Naive thymus-derived CD8-positive, alpha-beta T cell (primary cell): ENCODE data around the gene TMTC4. TPM values are rescaled to one million over a fixed set of nuclear protein-coding genes. Genes with fewer than 3 reads are reported as not detected.

ENCODE experiments used
- ATAC-seq, 2 donors: fragments of 150-1000 bp; cut with Tn5 transposase in 1 of 2; sonication (Bioruptor Pico), chemical (Tn5 transposase) in 1 of 2; 1 replicate in 1 of 2; 2 replicates in 1 of 2; pipeline ENCODE4 v1.10.0; 2021; ENCODE audit warnings: mild to moderate bottlenecking in 2 of 2, moderate library complexity in 2 of 2
- POLR2A ChIA-PET: fragments of 350-600 bp; sonication (Branson Sonifier 250); formaldehyde crosslinking; loops from one replicate; lab custom pipeline; 2021; ENCODE audit warnings: antibody characterized with exemption; lab: Charles Lee
- DNase-seq, 10 donors: peaks; one replicate each; pipeline versions ENCODE4 v3.0.0 to v3.0.0-alpha.2; 2020 to 2022
- H3K27ac Mint-ChIP-seq, 10 donors: one replicate each; pipeline ENCODE4 v1.8.0; 2020 to 2022; ENCODE audit warnings: mild to moderate bottlenecking in 10 of 10, mixed read lengths in 10 of 10, moderate library complexity in 4 of 10, inconsistent platforms in 1 of 10
- H3K27me3 Mint-ChIP-seq, 5 donors: one replicate each; pipeline ENCODE4 v1.8.0; 2021 to 2022; ENCODE audit warnings: mixed read lengths in 5 of 5
- H3K36me3 Mint-ChIP-seq, 3 donors: one replicate each; pipeline ENCODE4 v1.8.0; 2020 to 2022; ENCODE audit warnings: mixed read lengths in 3 of 3, mild to moderate bottlenecking in 2 of 3, inconsistent platforms in 1 of 3
- H3K4me1 Mint-ChIP-seq, 4 donors: one replicate each; pipeline ENCODE4 v1.8.0; 2021 to 2022; ENCODE audit warnings: mixed read lengths in 4 of 4
- H3K4me3 Mint-ChIP-seq, 10 donors: one replicate each; pipeline ENCODE4 v1.8.0; 2020 to 2022; ENCODE audit warnings: mild to moderate bottlenecking in 10 of 10, mixed read lengths in 10 of 10, moderate library complexity in 6 of 10, inconsistent platforms in 1 of 10
- H3K9me3 Mint-ChIP-seq, 9 donors: one replicate each; pipeline ENCODE4 v1.8.0; 2020 to 2022; ENCODE audit warnings: mixed read lengths in 9 of 9, mild to moderate bottlenecking in 3 of 9, inconsistent platforms in 1 of 9, moderate library complexity in 1 of 9
- polyA plus RNA-seq, 3 donors: library from polyadenylated mRNA; unstranded; fragments of 300-500 nt; fragmentation: Illumina TruSeq; gene quantifications; one replicate each; pipeline ENCODE4 v1.2.3, GENCODE V29; 2021
- total RNA-seq, 8 experiments: library from RNA in 2 of 8; stranded (reverse) in 2 of 8; gene quantifications; one replicate each; pipeline ENCODE4 v1.2.3 and lab custom pipeline; 2021 to 2026

TMTC4 gene
- total and polyA plus RNA-seq, 5 experiments from 2014 or later: 1.4 to 32.6 (median 2.5) TPM

DNA sequence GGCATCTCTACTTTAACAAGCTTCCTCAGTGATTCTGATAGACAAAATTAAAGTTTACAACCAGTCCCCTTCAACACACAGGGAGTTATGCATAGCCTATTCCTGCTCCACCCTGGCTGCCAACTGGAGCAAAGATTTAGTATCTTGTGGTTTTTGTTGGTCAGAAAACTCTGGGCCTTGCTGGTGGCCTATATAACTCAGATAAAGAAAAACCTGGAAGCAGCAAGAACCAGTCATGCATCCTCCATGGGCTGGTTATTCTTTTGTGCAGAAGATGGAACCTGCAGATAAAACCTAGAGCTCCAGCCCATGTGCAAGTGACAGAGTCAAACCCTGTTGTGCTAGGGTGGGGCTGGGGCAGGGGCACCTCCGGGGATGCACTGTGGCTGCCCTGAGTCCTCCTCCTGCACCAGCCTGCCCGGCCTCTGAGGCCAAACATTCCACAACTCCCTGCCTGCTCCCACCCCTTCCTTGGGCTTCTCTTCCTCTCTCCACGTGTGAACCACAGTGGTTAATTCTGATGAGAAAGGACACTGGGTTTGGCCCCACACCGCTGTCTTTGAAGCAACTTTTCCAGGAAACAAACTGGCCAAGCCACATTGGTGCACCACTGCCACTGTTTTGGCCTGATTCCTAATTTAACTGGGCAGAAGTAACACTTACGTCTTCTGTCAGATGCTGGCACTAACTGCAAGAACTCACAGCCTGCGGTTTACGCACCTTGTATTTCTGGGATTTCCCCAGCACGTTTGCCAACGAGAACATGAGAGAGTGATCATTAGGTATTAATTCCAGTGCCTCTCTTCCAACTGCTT is 62.7 kb downstream of the TMTC4 start:
- H3K9me3 Mint-ChIP-seq: peaks cover 0 to 2% (median 0%) of the 10 kb centered on the region in 9 donors
- DNase-seq: no peak
- H3K27ac Mint-ChIP-seq: no peak overlapping the region
- no peak for ATAC-seq
- POLR2A ChIA-PET: no interaction called here
- no peaks in the 10 kb centered on the region for H3K27me3 Mint-ChIP-seq
- H3K4me3 Mint-ChIP-seq: peak overlapping the region in 1 of 10 donors; percentile 27
- H3K4me1 Mint-ChIP-seq: peaks cover 0 to 51% (median 9%) of the 10 kb centered on the region in 4 donors
- peaks cover 6 to 36% (median 24%) of the 10 kb centered on the region in 3 donors for H3K36me3 Mint-ChIP-seq

DNA sequence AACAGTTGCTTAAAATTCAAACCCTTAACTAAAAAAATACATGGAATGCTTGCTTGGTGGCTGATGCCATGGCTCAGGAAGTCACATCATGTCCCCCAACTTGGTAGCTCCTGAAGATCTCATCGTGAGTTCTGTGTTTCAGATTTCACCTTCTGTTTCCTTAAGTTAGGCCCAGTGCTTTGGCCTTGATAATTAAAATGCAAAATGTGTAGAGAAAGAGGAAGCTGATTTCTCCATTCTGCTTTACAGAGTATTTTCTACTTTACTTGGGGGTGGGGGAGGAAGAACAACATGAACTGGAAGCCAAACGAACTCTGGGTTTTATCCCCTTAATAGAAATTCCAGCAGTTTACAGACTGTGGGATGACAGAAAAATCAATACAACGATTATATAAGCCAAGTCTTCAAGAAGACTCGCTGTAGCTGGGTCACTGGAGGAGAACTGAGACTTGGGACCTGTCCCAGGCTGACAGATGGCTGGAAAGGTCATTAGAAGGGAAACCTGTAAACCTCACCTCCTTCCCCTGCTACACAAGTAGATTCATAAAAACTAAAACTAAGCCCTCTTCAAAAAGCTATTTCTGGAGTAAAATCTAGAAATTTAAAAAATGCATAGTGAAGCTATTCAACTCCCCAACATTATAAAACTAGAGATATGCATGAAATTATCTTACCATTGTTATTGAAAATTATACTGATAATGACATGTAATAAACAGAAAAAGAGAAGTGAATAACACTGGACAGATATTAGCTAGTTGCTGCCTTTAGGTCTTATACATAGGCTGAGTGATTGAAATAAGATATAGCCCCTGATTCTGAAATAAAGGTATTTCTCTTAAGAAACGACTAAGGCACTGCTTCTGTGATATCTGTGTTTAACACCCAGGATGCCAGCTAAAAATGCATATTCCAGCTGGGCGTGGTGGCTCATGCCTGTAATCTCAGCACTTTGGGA is 63.9 kb downstream of the TMTC4 start:
- H3K4me3 Mint-ChIP-seq: no peak overlapping the region
- ATAC-seq (no peak), DNase-seq (no peak)
- POLR2A ChIA-PET: no interaction called here
- no peaks in the 10 kb centered on the region for H3K27me3 Mint-ChIP-seq
- H3K4me1 Mint-ChIP-seq: peaks cover 0 to 48% (median 9%) of the 10 kb centered on the region in 4 donors
- no peaks in the 10 kb centered on the region for H3K9me3 Mint-ChIP-seq
- H3K27ac Mint-ChIP-seq: peak overlapping the region in 4 of 10 donors; percentile 19 to 37 (median 28)
- H3K36me3 Mint-ChIP-seq: peaks cover 6 to 43% (median 23%) of the 10 kb centered on the region in 3 donors

DNA sequence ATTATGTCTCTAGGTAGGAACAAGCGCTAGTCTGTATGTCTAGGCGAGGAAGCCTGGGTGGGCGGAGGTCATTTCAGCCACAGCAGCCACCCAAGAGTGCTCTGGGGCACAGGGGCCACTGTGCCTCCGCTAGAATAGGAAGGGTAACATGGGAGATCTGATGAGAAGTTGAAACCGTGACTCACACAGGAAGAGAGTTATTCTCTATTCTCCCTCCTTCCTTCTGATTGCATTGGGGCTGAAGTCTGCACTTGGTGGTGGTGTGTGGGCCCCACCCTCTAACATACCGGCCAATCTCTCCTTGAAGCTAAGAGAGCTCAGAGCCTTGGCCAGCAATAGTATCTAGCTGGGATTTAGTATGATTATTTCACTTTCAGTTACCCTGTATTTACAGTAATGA is 65.7 kb downstream of the TMTC4 start:
- peaks cover 0 to 48% (median 9%) of the 10 kb centered on the region in 4 donors for H3K4me1 Mint-ChIP-seq
- DNase-seq: no peak
- no peaks in the 10 kb centered on the region for H3K9me3 Mint-ChIP-seq
- peaks cover 6 to 53% (median 23%) of the 10 kb centered on the region in 3 donors for H3K36me3 Mint-ChIP-seq
- peak overlapping the region in 5 of 10 donors; percentile 24 to 90 (median 51) for H3K27ac Mint-ChIP-seq
- no peak for ATAC-seq
- H3K4me3 Mint-ChIP-seq: peak overlapping the region in 1 of 10 donors; percentile 57
- H3K27me3 Mint-ChIP-seq: no peaks in the 10 kb centered on the region
- POLR2A ChIA-PET: no interaction called here

DNA sequence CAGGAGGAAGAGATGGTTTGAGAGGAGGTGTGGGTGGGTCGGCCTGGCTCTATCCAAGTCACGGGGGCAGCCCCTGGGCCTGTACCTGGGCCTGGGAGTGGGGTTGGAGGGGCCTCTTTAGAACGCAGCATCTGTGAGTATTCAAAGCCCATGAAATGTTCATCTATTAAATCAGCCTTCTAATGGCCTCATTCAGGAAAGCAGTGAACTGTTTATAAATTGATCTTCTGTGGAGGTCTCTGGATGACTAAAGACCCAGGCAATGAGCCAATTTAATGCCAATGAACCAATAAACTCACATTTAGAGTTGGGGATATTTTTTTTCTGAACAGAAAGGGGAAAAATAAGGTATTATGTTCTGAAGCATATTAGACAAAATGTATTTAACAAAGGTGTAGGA is 66.1 kb downstream of the TMTC4 start:
- no peak for ATAC-seq
- peaks cover 0 to 48% (median 9%) of the 10 kb centered on the region in 4 donors for H3K4me1 Mint-ChIP-seq
- H3K4me3 Mint-ChIP-seq: no peak overlapping the region
- H3K9me3 Mint-ChIP-seq: no peaks in the 10 kb centered on the region
- H3K27ac Mint-ChIP-seq: peak overlapping the region in 6 of 10 donors; percentile 1 to 90 (median 38)
- no peaks in the 10 kb centered on the region for H3K27me3 Mint-ChIP-seq
- peaks cover 6 to 57% (median 26%) of the 10 kb centered on the region in 3 donors for H3K36me3 Mint-ChIP-seq
- DNase-seq: no peak
- POLR2A ChIA-PET: no interaction called here

DNA sequence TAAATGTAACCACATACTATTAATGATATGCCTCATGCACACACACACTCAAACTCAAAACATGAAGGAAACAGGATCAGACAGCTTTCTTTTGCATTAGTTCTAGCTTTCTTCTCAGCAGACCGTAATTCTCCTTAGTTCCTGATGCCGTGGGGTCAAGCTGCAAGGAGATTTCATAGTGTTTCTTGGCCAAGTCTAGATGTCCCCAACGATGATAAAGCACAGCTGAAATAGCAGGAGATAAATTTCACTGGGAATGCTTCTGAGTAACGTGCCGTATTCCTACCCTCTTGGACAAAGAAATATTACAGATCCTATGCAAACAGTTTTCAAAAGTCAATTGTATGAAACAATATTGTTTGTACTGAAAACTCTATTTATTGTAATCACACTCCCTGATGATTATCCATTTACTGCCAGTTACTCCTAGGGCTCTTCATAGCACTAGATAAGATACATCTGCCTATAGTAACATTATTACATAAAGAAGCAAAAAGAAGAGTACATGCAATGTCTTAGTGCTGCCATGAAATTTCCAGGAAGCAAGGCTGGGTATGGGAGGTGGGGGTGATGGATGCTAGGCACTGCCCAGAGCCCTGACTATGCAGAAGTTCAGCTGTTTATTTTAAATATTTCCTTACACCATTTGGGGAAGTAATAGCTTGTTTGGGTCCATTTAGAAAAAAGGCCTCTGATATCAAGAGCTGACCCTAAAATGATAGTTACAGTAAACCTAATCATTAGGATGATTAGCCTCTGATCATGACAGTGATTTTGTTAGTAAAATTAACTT is 69.5 kb downstream of the TMTC4 start:
- POLR2A ChIA-PET: no interaction called here
- H3K36me3 Mint-ChIP-seq: peaks cover 0 to 35% (median 13%) of the 10 kb centered on the region in 3 donors
- no peak for DNase-seq

DNA sequence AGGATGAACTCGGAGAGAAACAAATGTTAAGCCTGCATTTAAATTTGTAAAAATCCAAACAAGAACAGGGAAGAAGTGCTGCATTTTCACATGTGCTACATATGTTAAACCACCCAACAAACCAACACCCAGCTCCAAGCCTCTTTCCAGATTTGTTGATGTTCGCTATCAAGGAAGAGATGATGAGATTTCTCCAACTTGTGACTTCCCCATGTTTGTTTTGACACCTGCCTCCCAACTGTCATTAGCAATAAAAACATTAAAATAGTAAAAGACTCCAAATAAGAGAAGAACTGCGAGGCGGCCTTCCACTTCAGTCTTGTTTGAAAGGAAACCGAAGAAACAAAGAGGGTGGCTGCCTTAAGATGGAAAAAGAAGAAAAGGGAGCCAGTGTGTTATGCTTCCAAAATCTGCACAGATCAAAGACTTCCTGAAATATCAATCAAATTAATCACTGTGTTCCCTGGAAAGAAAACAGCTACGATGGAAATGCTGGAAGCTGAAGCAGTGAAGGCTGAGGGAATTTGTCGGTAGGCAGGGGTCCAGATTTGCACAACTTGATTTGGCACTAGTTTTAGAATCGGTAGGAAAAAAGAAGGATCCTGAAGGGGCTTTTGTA is 72.0 kb downstream of the TMTC4 start:
- Mint-ChIP-seq H3K4me1 (peaks cover 0 to 2% (median under 1%) of the 10 kb centered on the region in 4 donors), H3K27ac (peak overlapping the region in 1 of 10 donors; percentile 29), H3K4me3 (no peak overlapping the region), H3K9me3 (no peaks in the 10 kb centered on the region), H3K27me3 (no peaks in the 10 kb centered on the region), H3K36me3 (peaks cover 0 to 26% (median 6%) of the 10 kb centered on the region in 3 donors)
- POLR2A ChIA-PET: no interaction called here
- no peak for ATAC-seq
- no peak for DNase-seq

More for the DNA sequence above, 69.5 kb downstream of the TMTC4 start:
- H3K4me3 Mint-ChIP-seq: no peak overlapping the region
- H3K27me3 Mint-ChIP-seq: no peaks in the 10 kb centered on the region
- no peak for ATAC-seq
- no peaks in the 10 kb centered on the region for H3K9me3 Mint-ChIP-seq
- H3K4me1 Mint-ChIP-seq: peaks cover 2 to 25% (median 6%) of the 10 kb centered on the region in 4 donors
- H3K27ac Mint-ChIP-seq: no peak overlapping the region

DNA sequence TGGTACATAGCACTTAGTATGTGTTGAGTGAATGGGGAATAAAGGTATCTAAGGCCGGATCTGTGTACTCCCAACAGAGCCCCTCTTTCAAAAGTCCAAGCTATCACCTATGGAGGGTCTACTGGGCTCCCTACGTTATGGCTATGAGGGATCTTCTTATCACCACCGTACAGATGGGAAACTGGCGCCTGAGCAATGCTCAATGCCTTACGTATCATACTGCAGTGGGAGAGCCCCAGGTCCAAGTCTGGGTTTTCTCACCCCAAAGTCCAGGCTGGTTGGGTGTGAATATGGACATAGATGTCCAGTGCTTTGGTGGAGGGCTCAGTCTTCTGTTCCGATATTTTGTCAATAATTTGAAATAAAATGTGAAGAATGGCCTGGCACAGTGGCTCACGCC is 72.9 kb downstream of the TMTC4 start:
- POLR2A ChIA-PET: no interaction called here
- H3K4me3 Mint-ChIP-seq: no peak overlapping the region
- peaks cover 0 to 22% (median 3%) of the 10 kb centered on the region in 3 donors for H3K36me3 Mint-ChIP-seq
- no peaks in the 10 kb centered on the region for H3K9me3 Mint-ChIP-seq
- ATAC-seq (no peak), DNase-seq (no peak)
- peaks cover 0 to 2% (median 0%) of the 10 kb centered on the region in 4 donors for H3K4me1 Mint-ChIP-seq
- no peaks in the 10 kb centered on the region for H3K27me3 Mint-ChIP-seq
- peak overlapping the region in 1 of 10 donors; percentile 42 for H3K27ac Mint-ChIP-seq

DNA sequence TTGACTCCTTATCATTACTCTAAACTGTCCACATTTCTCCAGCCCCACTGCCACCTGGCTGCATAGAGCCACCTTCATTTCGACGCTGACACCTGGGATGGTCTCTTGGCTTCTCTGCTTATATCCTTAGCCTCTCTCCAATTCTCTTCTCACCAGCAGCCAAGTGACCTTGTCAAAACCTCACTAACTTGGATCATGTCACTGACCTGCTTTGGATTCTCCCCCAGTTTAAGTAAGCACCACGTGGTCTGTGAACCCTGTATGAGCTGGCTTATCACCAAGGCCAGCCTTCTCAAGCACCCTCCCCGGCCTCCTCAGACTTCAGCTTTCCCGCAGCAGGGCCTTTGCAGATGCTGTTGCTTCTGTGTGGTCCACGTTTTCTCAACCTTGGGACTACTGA is 73.7 kb downstream of the TMTC4 start:
- H3K27ac Mint-ChIP-seq: peak overlapping the region in 1 of 10 donors; percentile 42
- H3K4me3 Mint-ChIP-seq: no peak overlapping the region
- H3K36me3 Mint-ChIP-seq: peaks cover 0 to 16% (median 3%) of the 10 kb centered on the region in 3 donors
- no peaks in the 10 kb centered on the region for H3K9me3 Mint-ChIP-seq
- no peaks in the 10 kb centered on the region for H3K27me3 Mint-ChIP-seq
- peaks cover 0 to 2% (median 0%) of the 10 kb centered on the region in 4 donors for H3K4me1 Mint-ChIP-seq
- POLR2A ChIA-PET: no interaction called here
- DNase-seq: no peak
- ATAC-seq: no peak

DNA sequence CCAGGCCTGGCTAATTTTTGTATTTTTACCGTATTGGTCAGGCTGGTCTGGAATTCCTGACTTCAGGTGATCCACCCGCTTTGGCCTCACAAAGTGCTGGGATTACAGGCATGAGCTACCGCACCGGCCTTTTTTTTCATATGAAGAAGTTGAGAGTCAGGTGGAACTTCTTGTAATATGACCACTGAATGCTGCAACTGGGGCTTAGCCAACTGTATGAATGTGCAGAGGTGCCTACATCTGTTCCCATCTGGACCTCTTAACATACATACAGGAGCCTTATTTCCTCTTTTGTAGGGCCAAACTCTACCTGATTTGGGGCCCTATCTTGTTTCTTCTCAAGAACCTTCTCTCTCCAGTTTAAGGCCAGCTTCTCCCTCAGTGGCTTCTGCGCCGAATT is 74.1 kb downstream of the TMTC4 start:
- DNase-seq (no peak), ATAC-seq (no peak)
- POLR2A ChIA-PET: no interaction called here
- Mint-ChIP-seq H3K27ac (no peak overlapping the region), H3K9me3 (no peaks in the 10 kb centered on the region), H3K4me3 (no peak overlapping the region), H3K36me3 (peaks cover 0 to 13% (median 3%) of the 10 kb centered on the region in 3 donors), H3K27me3 (no peaks in the 10 kb centered on the region), H3K4me1 (peaks cover 0 to 2% (median 0%) of the 10 kb centered on the region in 4 donors)

DNA sequence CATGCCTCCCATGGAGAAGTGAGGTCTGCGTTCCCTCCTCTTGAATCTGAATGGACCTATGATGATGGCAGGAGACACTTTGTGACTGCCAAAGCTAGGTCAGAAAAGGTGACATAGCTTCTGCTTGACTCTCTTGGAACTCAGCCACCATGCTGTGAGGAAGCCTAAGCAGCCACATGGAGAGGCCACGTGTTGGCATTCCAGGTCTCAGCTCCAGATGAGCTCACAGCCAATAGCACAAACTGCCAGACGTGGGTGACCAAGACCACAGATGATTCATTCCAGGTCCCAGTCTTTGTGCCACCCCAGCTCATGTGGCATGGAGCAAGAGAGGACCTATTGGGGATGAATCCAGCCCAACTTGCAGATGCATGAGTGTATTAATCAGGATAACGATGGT is 77.3 kb downstream of the TMTC4 start:
- Mint-ChIP-seq H3K9me3 (no peaks in the 10 kb centered on the region), H3K4me1 (peaks cover 0 to 2% (median 0%) of the 10 kb centered on the region in 4 donors), H3K4me3 (no peak overlapping the region), H3K27ac (no peak overlapping the region), H3K27me3 (no peaks in the 10 kb centered on the region), H3K36me3 (no peaks in the 10 kb centered on the region)
- no peak for DNase-seq
- no peak for ATAC-seq
- POLR2A ChIA-PET: no interaction called here

DNA sequence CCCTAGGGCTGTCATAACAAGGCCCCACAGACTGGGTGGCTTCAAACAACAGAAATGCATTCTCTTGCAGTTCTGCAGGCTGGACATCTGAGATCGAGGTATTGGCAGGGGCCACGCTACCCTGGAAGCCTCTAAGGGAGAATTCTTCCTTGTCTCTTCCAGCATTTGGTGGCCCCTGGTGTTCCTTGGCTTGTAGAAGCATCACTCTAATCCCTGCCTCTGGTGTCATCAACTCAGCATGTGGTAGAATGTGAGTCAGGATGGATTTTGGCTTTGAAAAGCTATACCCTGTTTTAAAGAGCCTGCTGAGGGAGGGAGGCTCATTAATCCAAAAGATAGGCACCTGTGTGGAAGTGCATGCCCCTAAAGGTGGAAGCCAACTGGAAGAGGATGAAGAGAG is 78.1 kb downstream of the TMTC4 start:
- peaks cover 0 to 2% (median 0%) of the 10 kb centered on the region in 4 donors for H3K4me1 Mint-ChIP-seq
- ATAC-seq (no peak), DNase-seq (no peak)
- H3K9me3 Mint-ChIP-seq: no peaks in the 10 kb centered on the region
- no peaks in the 10 kb centered on the region for H3K36me3 Mint-ChIP-seq
- H3K27me3 Mint-ChIP-seq: no peaks in the 10 kb centered on the region
- H3K4me3 Mint-ChIP-seq: no peak overlapping the region
- POLR2A ChIA-PET: no interaction called here
- H3K27ac Mint-ChIP-seq: no peak overlapping the region

DNA sequence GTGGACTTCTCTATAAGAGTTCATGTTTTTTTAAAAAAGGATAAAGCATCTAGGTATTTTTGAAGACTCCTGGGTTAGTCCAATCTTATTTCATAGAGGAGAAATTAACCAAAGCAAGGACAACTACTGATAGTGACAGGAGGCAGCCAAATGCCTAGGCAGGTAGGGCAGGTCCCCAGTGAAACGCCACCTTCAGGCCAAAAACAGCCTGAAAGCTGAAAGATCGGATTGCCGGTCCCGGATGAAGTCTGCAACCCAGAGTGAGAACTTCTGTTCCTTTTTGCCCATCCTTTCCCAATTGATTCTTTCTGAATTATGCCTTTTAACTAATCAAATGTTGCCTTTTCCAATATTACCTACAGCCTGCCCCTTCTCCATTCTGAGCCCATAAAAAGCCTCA is 79.9 kb downstream of the TMTC4 start:
- ATAC-seq: no peak
- DNase-seq: no peak
- H3K9me3 Mint-ChIP-seq: no peaks in the 10 kb centered on the region
- no peaks in the 10 kb centered on the region for H3K27me3 Mint-ChIP-seq
- H3K27ac Mint-ChIP-seq: no peak overlapping the region
- no peaks in the 10 kb centered on the region for H3K4me1 Mint-ChIP-seq
- H3K36me3 Mint-ChIP-seq: no peaks in the 10 kb centered on the region
- POLR2A ChIA-PET: no interaction called here
- H3K4me3 Mint-ChIP-seq: no peak overlapping the region
